Fibroblast of villous mesenchyme (primary cell): ENCODE results near the gene FBN1. TPM values are rescaled to one million over a fixed set of nuclear protein-coding genes. Genes with fewer than 3 reads are reported as not detected.

Source experiments
- DNase-seq: peaks from one replicate; pipeline ENCODE4 v3.0.0-alpha.2; 2010; ENCODE audit warnings: low read depth
- H3K4me3 ChIP-seq: 2 replicates; pipeline ENCODE4 v1.5.1; 2011; ENCODE audit warnings: low read depth, mild to moderate bottlenecking, low read length
- CTCF ChIP-seq: IDR thresholded peaks from 2 replicates; pipeline ENCODE4 v1.5.1; 2012; ENCODE audit warnings: low read depth, mild to moderate bottlenecking, low read length; ENCODE audit not compliant: insufficient read depth
- total RNA-seq: library from RNA; depleted of rRNA; stranded (reverse); fragments of >200 nt; gene quantifications from 2 replicates; pipeline ENCODE4 v1.2.3, GENCODE V29; 2012

The FBN1 gene
- total RNA-seq, 1 donor = 333 TPM

GRCh38 chr15:48653216-48653615 is 7.7 kb upstream of the FBN1 start:
- no peak overlapping the region for H3K4me3 ChIP-seq
- no peak for TF ChIP-seq CTCF
- no peak for DNase-seq

GRCh38 chr15:48652510-48653076 is 7.1 kb upstream of the FBN1 start:
- no peak for DNase-seq
- TF ChIP-seq CTCF = no peak
- H3K4me3 ChIP-seq = no peak overlapping the region

- DNase-seq = no peak
- TF ChIP-seq CTCF = no peak
- no peak overlapping the region for H3K4me3 ChIP-seq
Observed at GRCh38 chr15:48650931-48651330, 5.4 kb upstream of the FBN1 start.

GRCh38 chr15:48647962-48648361 is 2.5 kb upstream of the FBN1 start:
- H3K4me3 ChIP-seq = no peak overlapping the region

GRCh38 chr15:48646331-48646730 is 822 bp upstream of the FBN1 start:
- TF ChIP-seq CTCF = no peak
- peak overlapping the region; percentile 94 for H3K4me3 ChIP-seq
- no peak for DNase-seq

More at GRCh38 chr15:48647962-48648361, 2.5 kb upstream of the FBN1 start:
- TF ChIP-seq CTCF = peak; percentile 42
- peak; percentile 42 for DNase-seq

GRCh38 chr15:48644827-48645557 is 517 bp downstream of the FBN1 start:
- no peak for TF ChIP-seq CTCF
- H3K4me3 ChIP-seq = peak overlapping the region; percentile 94
- DNase-seq = peak; percentile 64
